ENCODE measurements around the gene GP1BB. TPM values are rescaled to one million over a fixed set of nuclear protein-coding genes. Genes with fewer than 3 reads are reported as not detected.

Gene GP1BB
- polyA plus RNA-seq, 2 of the 4 experiments (the other 2 are of a cell fraction) = 0.06 to 0.48 TPM

DNA sequence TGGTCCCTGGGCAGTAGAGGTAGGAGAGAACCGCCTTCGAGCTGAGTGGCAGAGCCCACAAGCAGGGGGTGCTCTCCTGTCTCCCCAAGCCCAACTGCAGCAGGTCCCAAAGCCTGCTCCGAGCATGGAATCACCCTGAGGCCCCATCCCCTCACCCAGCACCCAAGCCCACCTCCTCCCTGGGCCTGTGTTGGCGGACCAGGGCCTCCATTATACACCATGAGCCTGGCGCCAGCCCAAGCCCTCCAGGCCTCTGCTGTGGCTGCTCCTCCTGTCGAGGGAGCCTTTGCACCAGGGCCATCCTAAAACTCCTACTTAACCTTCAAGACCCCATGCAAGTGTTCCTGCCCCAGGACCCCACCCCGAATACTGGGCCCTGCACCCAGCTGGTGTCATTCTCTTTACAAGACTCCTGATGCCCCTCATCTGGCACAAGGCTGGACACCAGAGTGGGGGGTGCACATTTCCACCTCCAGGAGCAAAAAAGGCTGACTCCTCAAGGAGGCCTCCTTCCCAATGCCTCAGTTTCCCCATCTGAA lies 16.6 kb downstream of the GP1BB start:
- H3K27ac ChIP-seq = no peak overlapping the region
- FAIRE-seq (no peak), ATAC-seq (no peak), DNase-seq (ENCODE audit: low read depth in 1 of 2, low spot score in 1 of 2) (no peak)
- H3K4me3 ChIP-seq = no peak overlapping the region
- no peak overlapping the region for H3K4me2 ChIP-seq
- ChIA-PET POLR2A (no interaction called here), CTCF (interaction anchor here (11.1 kb wide), 1 partner anchor 9 kb away, joined by 86 read pairs; no protein-coding TSS in a partner anchor)
- 30% methylated on average over 2 of the region's 7 CpGs for WGBS (ENCODE audit: missing lambda C conversion rate)
- no peaks in the 10 kb centered on the region for H3K9me3 ChIP-seq
- H3K4me1 ChIP-seq = no peaks in the 10 kb centered on the region
- TF ChIP-seq FOXS1 (CRISPR knock-in tag; IDR thresholded peaks at IDR 0.05) = no peak
- TF ChIP-seq, protein P1, sequence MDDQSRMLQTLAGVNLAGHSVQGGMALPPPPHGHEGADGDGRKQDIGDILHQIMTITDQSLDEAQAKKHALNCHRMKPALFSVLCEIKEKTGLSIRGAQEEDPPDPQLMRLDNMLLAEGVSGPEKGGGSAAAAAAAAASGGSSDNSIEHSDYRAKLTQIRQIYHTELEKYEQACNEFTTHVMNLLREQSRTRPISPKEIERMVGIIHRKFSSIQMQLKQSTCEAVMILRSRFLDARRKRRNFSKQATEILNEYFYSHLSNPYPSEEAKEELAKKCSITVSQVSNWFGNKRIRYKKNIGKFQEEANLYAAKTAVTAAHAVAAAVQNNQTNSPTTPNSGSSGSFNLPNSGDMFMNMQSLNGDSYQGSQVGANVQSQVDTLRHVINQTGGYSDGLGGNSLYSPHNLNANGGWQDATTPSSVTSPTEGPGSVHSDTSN (IDR thresholded peaks at IDR 0.05) = no peak
- no peak for TF ChIP-seq EP300 (IDR thresholded peaks at IDR 0.05)
- no peak for TF ChIP-seq PHF8 (IDR thresholded peaks at IDR 0.05; ENCODE audit: borderline replicate concordance, low read depth)
- TF ChIP-seq, protein P2, sequence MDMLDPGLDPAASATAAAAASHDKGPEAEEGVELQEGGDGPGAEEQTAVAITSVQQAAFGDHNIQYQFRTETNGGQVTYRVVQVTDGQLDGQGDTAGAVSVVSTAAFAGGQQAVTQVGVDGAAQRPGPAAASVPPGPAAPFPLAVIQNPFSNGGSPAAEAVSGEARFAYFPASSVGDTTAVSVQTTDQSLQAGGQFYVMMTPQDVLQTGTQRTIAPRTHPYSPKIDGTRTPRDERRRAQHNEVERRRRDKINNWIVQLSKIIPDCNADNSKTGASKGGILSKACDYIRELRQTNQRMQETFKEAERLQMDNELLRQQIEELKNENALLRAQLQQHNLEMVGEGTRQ (IDR thresholded peaks at IDR 0.05) = no peak
- TF ChIP-seq EHF (CRISPR knock-in tag; IDR thresholded peaks at IDR 0.05) = no peak
- TF ChIP-seq, protein P3, sequence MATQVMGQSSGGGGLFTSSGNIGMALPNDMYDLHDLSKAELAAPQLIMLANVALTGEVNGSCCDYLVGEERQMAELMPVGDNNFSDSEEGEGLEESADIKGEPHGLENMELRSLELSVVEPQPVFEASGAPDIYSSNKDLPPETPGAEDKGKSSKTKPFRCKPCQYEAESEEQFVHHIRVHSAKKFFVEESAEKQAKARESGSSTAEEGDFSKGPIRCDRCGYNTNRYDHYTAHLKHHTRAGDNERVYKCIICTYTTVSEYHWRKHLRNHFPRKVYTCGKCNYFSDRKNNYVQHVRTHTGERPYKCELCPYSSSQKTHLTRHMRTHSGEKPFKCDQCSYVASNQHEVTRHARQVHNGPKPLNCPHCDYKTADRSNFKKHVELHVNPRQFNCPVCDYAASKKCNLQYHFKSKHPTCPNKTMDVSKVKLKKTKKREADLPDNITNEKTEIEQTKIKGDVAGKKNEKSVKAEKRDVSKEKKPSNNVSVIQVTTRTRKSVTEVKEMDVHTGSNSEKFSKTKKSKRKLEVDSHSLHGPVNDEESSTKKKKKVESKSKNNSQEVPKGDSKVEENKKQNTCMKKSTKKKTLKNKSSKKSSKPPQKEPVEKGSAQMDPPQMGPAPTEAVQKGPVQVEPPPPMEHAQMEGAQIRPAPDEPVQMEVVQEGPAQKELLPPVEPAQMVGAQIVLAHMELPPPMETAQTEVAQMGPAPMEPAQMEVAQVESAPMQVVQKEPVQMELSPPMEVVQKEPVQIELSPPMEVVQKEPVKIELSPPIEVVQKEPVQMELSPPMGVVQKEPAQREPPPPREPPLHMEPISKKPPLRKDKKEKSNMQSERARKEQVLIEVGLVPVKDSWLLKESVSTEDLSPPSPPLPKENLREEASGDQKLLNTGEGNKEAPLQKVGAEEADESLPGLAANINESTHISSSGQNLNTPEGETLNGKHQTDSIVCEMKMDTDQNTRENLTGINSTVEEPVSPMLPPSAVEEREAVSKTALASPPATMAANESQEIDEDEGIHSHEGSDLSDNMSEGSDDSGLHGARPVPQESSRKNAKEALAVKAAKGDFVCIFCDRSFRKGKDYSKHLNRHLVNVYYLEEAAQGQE (IDR thresholded peaks at IDR 0.05) = no peak
- TF ChIP-seq, protein P4, sequence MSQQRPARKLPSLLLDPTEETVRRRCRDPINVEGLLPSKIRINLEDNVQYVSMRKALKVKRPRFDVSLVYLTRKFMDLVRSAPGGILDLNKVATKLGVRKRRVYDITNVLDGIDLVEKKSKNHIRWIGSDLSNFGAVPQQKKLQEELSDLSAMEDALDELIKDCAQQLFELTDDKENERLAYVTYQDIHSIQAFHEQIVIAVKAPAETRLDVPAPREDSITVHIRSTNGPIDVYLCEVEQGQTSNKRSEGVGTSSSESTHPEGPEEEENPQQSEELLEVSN (IDR thresholded peaks at IDR 0.05; ENCODE audit: borderline replicate concordance, low read depth) = no peak
- TF ChIP-seq MAFK (IDR thresholded peaks at IDR 0.05; ENCODE audit: partially characterized antibody) = no peak
- no peak for TF ChIP-seq CHD4 (IDR thresholded peaks at IDR 0.05; ENCODE audit: borderline replicate concordance)
- no peak for TF ChIP-seq RCOR1 (IDR thresholded peaks at IDR 0.05; ENCODE audit: low read depth, low read length)
- TF ChIP-seq ZSCAN20 (CRISPR knock-in tag; IDR thresholded peaks at IDR 0.05) = no peak
- TF ChIP-seq SMC3 (IDR thresholded peaks at IDR 0.05) = no peak

DNA sequence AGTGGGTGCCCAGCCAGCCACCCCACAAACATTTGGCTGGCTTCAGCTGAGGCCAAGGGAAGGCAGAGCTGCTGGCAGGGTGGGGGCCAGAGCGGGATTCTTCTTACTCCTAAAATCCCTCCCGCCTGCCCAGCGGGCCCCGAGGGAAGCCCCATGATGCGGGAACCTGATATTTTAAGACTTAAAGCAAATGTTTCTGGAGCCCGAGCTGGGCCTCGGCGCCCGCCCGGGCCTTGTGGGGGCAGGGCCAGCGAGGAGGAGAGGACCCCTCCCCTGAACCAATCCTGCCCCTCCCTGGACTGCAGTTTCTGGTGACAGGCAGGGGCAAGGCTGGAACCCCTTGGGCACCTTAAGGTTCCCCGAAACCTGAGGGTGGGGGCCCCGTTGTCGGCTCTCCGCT lies 17.2 kb downstream of the GP1BB start:
- ATAC-seq = no peak

More for the DNA sequence above, 17.2 kb downstream of the GP1BB start:
- no peak overlapping the region for H3K4me3 ChIP-seq
- POLR2A ChIA-PET = no interaction called here
- no peak overlapping the region for H3K4me2 ChIP-seq
- H3K4me1 ChIP-seq = no peaks in the 10 kb centered on the region
- no peak overlapping the region for H3K27ac ChIP-seq
- H3K9me3 ChIP-seq = no peaks in the 10 kb centered on the region
- WGBS (ENCODE audit: missing lambda C conversion rate) = 88% methylated on average over 10 of the region's 15 CpGs
- CTCF ChIA-PET = interaction anchor here (3.5 to 11.1 kb wide), 2 partner anchors 9 to 170 kb away, joined by 11 to 86 read pairs; no protein-coding TSS in a partner anchor
- no peak for TF ChIP-seq CHD2 (IDR thresholded peaks at IDR 0.05; ENCODE audit: low read length, partially characterized antibody)
- no peak for TF ChIP-seq HDAC2 (IDR thresholded peaks at IDR 0.05)
- TF ChIP-seq, protein P4 (IDR thresholded peaks at IDR 0.05; ENCODE audit: borderline replicate concordance, low read depth) = no peak
- no peak for TF ChIP-seq RFX5 (IDR thresholded peaks at IDR 0.05)
- TF ChIP-seq POLR2AphosphoS2 (conservative IDR thresholded peaks at IDR 0.05; ENCODE audit: low read length) = no peak
- no peak for TF ChIP-seq BHLHE40 (IDR thresholded peaks at IDR 0.05; ENCODE audit: low read depth, low read length)
- no peak for TF ChIP-seq RCOR1 (IDR thresholded peaks at IDR 0.05; ENCODE audit: low read depth, low read length)
- TF ChIP-seq ESRRA (IDR thresholded peaks at IDR 0.05; ENCODE audit: borderline replicate concordance, low read length) = no peak
- no peak for TF ChIP-seq CEBPB (IDR thresholded peaks at IDR 0.05)
- no peak for TF ChIP-seq ZNF302 (CRISPR knock-in tag; IDR thresholded peaks at IDR 0.05)
- TF ChIP-seq, protein P5, sequence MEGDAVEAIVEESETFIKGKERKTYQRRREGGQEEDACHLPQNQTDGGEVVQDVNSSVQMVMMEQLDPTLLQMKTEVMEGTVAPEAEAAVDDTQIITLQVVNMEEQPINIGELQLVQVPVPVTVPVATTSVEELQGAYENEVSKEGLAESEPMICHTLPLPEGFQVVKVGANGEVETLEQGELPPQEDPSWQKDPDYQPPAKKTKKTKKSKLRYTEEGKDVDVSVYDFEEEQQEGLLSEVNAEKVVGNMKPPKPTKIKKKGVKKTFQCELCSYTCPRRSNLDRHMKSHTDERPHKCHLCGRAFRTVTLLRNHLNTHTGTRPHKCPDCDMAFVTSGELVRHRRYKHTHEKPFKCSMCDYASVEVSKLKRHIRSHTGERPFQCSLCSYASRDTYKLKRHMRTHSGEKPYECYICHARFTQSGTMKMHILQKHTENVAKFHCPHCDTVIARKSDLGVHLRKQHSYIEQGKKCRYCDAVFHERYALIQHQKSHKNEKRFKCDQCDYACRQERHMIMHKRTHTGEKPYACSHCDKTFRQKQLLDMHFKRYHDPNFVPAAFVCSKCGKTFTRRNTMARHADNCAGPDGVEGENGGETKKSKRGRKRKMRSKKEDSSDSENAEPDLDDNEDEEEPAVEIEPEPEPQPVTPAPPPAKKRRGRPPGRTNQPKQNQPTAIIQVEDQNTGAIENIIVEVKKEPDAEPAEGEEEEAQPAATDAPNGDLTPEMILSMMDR (IDR thresholded peaks at IDR 0.05) = no peak
- TF ChIP-seq, protein P2 (IDR thresholded peaks at IDR 0.05) = no peak
- no peak for TF ChIP-seq EHMT2 (IDR thresholded peaks at IDR 0.05; ENCODE audit: low read depth)
- TF ChIP-seq FOSB (CRISPR knock-in tag; IDR thresholded peaks at IDR 0.05) = no peak
- TF ChIP-seq MAFK (IDR thresholded peaks at IDR 0.05; ENCODE audit: partially characterized antibody) = no peak
- DNase-seq (ENCODE audit: low read depth in 1 of 2, low spot score in 1 of 2) (no peak), FAIRE-seq (no peak)

Measured in A549 (cell line).